Measurements from ENCODE around the gene HMG20A. TPM values are rescaled to one million over a fixed set of nuclear protein-coding genes. Genes with fewer than 3 reads are reported as not detected.
A peak's percentile ranks its signal among the peaks of the same experiment; 100 is the strongest.
"Not testable (repeated sequence)": the region's sequence is repeated elsewhere in the genome, so short reads cannot be mapped to it uniquely, and the experiment has no call there.

The HMG20A gene
- 15.4 and 28.8 TPM in 2 replicates for total RNA-seq (2014; rRNA removed; shearing (Covaris generic))

DNA sequence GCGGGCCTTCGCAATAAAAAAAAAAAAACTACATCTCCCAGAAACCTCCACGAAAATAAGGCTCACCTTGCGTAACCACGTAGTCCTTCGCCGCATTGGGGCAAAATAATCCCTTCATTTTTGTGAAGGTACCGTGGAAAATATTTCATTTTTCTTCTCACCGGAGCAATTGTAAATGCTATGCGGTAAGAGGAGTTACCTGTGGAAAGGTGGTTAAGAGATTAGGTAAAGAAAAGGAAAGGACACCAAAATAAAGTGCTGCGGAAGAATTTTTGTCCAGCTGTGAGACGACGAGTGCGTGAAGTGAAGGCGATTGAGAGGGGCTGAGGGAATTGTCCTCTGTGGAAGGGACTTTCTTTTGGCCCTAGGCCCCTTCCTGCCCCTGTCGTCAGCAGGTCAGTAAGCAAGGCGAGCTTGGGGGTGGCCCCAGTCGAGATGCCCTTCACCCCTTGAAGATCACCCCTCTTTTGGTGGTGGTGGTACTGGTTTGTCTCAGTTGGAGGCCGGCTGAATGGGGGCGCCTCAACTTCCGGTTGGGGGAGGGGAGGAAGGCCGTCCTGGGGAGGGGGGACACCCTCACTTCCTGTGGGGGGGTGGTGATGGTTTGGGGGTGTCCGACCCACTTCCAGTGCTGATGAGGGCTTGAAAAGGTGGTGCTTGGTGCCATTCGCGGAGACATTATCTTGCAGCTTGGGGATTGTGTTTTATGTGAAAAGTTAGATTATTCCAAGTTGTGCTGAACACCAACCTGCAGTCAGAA lies at the start of gene HMG20A:
Gene HMG20A, plus strand, starts transcription at position 279 of the 760 bp plus-strand sequence. CDS start 37,520 bp downstream, outside the sequence.
- DNase-seq (ENCODE audit: low spot score), result peak; percentile 73

- no peak for DNase-seq (ENCODE audit: low spot score)
These were observed 48.7 kb upstream of the HMG20A start for GRCh38 chr15:77371850-77372563.

DNA sequence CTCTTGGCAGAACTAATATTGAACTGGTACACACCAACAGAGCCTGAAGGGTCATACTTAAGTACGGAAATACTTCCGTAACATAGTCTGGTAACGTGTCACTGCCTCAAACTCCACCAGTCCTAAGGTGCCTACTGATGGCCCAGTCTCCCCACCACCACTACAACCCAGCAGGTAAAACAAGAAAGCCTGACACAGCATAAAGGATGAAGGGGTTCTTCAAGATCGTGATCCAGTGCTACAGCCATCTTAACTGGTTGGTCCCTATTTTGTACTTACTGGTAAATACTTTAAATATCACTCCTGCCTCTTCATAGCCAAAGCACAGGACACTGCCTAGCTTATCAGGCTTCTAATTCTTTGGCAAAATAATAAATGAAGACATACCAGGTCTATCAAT lies 47.2 kb upstream of the HMG20A start:
- DNase-seq (ENCODE audit: low spot score), result no peak

DNA sequence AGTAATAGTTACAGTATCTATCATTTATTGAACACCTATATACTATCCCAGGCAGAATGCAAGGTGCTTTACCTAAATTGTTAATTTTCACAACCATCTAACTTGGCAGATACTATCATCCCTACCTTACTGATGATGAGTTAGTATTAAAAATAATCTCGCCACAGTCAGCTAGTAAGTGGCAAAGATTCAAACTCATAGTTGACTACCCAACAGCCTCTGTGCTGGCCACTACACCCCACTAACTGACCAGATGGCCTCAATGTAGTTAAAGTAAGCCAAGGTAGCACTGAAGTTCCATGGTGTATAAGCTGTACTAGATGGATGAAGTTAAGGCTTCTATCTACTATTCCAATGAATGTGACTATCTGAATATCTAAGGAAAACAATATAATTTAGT lies 45.6 kb upstream of the HMG20A start:
- no peak for DNase-seq (ENCODE audit: low spot score)

DNA sequence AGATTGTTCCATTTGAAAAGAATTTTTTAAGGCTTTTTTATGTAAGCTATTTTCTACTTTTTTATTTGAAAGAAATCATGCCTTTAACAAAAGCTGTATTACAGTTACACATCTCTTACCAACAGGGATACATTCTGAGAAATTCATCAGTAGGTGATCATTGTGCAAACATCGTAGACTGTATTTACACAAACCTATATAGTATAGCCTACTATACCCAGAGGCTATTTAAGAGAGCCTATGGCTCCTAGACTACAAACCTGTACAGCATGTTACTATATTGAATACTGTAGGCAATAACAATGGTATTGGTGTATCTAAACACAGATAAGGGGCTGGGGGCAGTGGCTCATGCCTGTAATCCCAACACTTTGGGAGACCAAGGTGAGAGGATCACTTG lies 43.9 kb upstream of the HMG20A start:
- no peak for DNase-seq (ENCODE audit: low spot score)

DNA sequence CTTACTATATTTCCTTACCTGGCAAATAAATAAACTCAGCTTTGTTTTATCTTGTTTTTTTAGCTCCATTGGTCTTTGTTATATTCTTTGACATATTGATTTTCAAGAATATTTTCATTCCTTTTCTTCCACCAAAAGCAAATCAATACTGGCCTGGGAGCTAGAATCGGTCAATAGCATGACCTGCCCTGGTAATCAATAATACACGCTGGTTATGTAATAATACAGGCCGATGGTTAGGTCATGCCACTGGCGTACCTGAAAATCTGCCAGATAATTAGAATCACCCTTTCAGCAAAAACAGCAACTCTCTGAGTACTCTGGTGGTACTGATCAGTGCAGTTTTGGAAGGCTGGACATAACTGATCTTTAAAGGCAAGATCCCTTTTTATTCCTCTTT lies 40.7 kb upstream of the HMG20A start:
- no peak for DNase-seq (ENCODE audit: low spot score)

DNA sequence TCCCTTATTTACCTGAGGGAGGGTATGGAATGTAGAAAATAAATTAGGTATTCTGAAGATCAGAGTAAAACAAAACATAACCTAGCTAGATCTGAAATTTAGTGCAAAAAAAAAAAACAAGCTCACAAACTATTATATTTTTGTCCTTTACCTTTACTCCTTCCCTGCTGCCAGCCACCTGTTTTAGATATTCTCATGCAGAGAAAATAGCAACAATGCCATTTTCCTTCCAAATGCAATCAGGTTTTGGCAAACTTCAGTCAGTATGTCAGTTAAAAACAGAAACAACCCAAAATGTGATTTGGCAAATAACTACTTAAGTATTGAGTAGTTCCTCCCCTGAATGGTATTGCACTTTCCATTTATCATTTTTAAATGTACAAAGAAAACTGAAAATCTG lies 36.6 kb upstream of the HMG20A start:
- DNase-seq (ENCODE audit: low spot score), result no peak

DNA sequence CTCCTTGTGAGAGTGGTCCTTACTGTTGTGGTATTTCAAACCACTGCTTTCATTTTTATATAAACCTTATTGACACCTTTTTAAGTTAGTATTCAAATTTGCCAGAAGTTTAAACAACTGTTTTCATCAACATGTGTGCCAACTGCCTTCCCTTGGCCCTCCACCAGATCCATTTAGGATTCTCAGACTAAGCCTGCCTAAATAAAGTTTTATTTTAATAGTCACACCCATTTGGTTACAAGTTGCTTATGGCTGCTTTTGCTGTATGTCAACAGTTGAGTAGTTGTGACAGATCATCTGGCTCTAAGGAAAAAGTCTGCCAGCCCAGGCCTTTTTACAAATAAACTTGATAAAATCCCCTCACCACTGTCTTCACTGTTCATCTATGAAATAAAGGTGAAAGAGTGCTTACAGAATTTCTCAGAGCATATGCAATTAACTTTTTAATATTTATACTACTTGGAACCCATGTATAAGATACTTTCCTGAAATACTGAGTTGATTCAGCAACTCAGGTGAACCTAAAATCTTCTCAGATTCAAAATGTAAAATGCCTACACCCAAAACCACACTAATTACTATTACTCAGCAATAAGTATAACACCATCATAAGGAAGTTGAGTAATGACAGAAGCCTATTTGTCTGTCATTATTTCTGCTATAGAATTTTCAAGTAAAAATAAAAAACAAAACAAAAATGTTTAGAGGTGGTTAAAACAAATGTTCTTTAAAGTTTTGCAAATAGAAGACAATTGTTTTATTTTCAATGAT lies 35.9 kb upstream of the HMG20A start:
- no peak for DNase-seq (ENCODE audit: low spot score)

DNA sequence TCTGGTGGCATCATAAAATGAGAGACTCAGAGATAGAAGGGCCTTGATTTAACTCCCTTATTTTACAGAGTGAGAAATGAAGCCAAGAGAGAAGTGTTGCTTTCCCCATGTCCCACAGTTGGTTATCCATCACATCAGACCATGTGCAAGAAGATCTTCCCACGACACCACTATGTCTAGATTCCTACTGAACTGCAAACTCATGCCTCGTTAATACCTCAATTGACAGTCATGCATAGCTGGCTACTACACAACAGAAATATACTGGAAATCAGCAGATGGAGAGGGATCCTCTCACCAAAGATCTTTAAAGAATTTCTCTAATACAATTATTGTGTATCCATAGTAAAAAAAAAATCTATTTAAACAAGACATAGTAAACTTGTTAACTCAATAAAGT lies 34.1 kb upstream of the HMG20A start:
- no peak for DNase-seq (ENCODE audit: low spot score)

DNA sequence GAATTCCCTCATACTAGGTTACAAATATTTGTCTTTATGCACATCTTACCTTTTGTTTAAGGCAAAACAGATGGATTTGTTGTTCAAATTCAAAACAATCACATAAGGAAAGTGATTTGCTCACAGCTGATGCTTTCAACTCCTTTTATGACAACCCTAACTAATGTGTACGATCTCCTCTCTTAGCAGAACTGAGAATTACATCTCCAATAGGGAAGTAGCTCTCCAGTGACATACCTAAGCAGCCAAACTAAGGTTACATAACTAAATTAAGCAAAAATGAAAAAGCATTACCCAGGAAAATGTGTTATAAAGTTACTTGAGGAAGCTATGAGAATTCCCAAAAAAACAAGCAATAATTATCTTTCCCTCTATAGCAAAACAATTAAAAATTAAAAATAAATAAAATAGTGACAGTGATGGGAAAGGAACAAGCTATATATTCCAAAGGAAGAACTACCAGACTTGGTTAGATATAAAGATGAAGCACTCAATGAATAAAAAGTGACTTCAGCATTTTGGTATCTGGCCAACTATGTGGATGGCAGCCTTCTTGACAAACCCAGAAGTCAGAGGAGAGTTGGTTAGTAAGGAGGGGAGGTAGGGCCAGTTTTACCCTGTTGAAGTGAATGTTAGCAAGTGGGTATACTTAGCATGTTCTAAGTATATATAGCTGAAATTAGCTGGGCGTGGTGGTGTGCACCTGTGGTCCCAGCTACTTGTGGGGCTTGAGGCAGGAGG lies 33.2 kb upstream of the HMG20A start:
- no peak for DNase-seq (ENCODE audit: low spot score)

GRCh38 chr15:77391372-77391951 lies 29.2 kb upstream of the HMG20A start:
- DNase-seq (ENCODE audit: low spot score), result no peak

- no peak for DNase-seq (ENCODE audit: low spot score)
These were observed 27.8 kb upstream of the HMG20A start for GRCh38 chr15:77392762-77393470.

GRCh38 chr15:77393471-77393840 lies 27.2 kb upstream of the HMG20A start:
- no peak for DNase-seq (ENCODE audit: low spot score)

GRCh38 chr15:77395013-77395774 lies 25.5 kb upstream of the HMG20A start:
- DNase-seq (ENCODE audit: low spot score), result no peak

GRCh38 chr15:77396692-77397091 lies 24.0 kb upstream of the HMG20A start:
- DNase-seq (ENCODE audit: low spot score), result no peak

DNA sequence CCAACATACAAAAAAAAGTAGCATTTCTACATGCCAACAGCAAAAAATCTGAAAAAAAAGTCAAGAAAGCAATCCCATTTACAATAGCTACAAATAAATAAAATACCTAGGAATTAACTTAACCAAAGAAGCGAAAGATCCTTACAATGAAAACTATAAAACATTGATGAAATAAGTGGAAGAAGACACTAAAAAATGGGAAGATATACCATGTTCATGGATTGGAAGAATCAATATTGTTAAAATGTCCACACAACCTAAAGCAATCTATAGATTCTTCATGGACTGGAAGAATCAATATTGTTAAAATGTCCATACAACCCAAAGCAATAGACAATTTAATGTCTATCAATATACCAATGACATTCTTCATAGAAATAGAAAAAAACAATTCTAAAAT lies 21.8 kb upstream of the HMG20A start:
- no peak for DNase-seq (ENCODE audit: low spot score)

- DNase-seq (ENCODE audit: low spot score), result no peak
These were observed 20.4 kb upstream of the HMG20A start for GRCh38 chr15:77400258-77400657.

DNA sequence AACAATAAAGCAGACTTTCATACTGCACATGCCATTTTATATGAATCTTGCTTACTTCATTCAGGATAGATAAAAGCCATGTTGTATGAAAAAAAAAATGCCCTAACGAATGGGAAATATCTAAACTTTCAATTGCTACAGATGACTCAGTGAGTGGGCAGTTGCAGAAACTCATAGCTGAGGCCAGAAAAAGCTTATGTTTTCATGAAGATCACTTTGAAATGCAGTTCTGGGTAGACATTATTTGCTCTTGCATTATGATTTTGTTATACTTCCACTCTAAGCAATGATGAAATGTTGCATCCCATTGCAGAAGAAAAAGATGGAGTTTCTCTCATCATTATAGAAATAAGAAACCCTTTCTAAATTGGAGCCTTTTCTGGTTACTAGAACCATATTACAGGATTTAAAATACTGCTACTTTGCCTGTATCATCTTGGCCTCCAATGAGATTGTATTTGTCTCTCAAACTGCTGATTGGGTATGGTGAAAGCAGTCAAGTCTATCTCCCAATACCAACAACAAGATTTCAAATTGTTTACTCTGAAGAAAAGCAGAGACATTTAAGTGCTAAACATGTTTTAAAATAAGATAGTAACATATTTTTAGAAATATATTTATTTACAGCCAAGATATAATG lies 17.8 kb upstream of the HMG20A start:
- DNase-seq (ENCODE audit: low spot score), result no peak

DNA sequence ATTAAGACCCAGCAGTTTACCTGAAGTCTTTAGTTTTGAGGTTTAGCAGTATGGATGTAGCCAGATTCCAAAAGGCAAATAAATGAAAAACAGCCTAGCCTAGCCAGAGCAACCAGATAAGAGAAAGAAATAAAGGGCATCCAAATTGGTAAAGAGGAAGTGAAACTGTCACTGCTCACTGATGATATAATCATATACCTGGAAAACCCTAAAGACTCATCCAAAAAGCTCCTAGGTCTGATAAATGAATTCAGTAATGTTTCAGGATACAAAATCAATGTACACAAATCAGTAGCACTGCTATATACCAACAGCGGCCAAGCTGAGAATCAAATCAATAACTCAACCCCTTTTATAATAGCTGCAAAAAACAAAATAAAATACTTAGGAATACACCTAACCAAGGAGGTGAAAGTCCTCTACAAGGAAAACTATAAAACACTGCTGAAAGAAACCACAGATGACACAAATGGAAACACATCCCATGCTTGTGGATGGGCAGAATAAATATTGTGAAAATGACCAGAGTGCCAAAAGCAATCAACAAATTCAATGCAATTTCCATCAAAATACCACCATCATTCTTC lies 14.4 kb upstream of the HMG20A start:
- DNase-seq (ENCODE audit: low spot score), result not testable (repeated sequence)
